GM08714 (cell line): Measurements from ENCODE around the gene HOTAIR.

ENCODE experiments used
- H3K4me3 ChIP-seq: fragments of 200-500 bp; sonication (Bioruptor generic); 2 replicates; pipeline ENCODE4 v1.5.1; 2014; ENCODE audit warnings: mild to moderate bottlenecking, low read length, inconsistent platforms
- ZNF274 ChIP-seq: IDR thresholded peaks from 2 replicates; pipeline ENCODE4 v1.6.1; 2012; ENCODE audit warnings: mild to moderate bottlenecking, low read depth, low read length

HOTAIR gene

GRCh38 chr12:53980802-53981496, 6.2 kb upstream of the HOTAIR start:
- TF ChIP-seq ZNF274 = no peak
- H3K4me3 ChIP-seq = no peak overlapping the region

- TF ChIP-seq ZNF274 = no peak
- no peak overlapping the region for H3K4me3 ChIP-seq
Measured at GRCh38 chr12:53980104-53980801, 5.5 kb upstream of the HOTAIR start.

DNA sequence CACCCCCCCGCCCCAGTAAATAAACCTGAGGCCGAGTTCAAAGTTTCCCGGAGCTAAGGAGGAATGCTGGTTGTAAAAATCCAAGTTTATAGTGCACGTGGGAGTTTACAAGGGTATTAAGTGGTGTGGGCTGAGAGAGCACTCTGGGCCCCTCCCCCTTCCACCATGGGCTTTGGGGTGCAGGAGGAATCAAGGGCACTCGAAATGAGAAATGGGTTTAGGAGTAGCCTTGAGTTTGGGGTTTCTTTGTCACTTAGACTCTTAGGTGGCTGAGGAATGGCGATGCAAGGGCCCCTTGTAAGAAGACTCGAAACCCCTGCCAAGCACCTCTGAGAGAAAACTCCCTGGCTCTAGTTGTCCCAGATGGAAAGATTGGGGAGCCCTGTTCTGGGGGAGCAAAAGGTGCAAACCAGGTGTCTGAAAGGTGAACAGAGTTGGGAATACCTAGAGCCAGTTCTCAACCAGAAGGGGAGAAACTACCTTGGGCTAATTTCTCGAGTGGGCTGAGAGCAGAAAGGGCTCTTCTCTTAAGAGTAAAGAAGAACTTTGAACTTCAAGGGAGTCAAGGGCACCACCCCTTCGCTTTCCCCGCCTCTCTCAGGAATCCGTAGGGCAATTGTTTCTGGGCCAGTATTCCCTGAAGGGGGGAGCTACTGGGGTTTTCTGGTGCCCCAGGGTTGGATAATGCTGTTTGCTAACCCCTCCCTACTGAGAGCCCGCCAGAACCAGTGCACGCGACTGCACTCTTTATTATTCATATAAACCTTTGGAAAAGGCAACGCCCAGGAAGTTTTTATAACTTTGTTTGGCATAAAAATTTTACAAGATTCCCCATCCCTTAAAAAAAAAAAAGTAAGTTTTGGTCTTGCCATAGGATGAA, 4.0 kb upstream of the HOTAIR start:
- no peak overlapping the region for H3K4me3 ChIP-seq
- no peak for TF ChIP-seq ZNF274

GRCh38 chr12:53977596-53978445, 3.1 kb upstream of the HOTAIR start:
- H3K4me3 ChIP-seq = no peak overlapping the region
- no peak for TF ChIP-seq ZNF274

- TF ChIP-seq ZNF274 = no peak
- H3K4me3 ChIP-seq = no peak overlapping the region
Measured at GRCh38 chr12:53976823-53977595, 2.3 kb upstream of the HOTAIR start.

- TF ChIP-seq ZNF274 = no peak
- no peak overlapping the region for H3K4me3 ChIP-seq
Measured at GRCh38 chr12:53976172-53976822, 1.5 kb upstream of the HOTAIR start.

DNA sequence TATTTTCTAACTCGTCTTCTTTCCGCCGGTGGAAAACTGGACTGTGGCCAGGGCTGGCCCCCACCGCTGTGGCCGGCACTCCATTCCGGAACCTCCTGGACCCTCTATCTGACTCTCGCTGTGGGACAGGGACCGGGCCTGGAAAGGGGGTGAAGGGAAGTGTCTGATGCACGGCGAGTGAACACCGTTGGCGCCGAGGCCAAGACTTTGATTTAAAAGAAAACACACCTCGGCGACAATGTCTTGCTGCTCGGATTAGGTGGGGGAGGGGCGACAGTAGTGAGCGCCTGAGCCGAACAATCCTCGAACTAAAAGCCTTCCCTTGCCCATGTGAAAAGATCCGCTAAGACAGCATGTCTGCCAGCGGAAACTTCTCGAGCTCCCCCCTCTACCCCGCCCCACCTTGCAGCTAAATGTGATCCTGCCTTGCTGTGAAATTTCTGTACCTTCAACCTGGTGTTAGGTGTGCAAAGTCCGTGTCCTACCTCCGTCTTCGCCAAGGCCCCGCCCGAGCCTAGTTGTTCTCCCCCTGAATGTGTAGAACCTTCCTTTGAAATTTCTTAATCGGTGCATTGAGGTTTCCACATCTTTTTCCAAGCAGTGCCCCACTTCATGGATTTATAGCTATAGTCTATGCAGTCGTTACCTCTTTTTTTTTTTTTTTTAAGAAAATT, 862 bp upstream of the HOTAIR start:
- H3K4me3 ChIP-seq = peak overlapping the region; percentile 47; the same call in 1 of the 2 replicates
- no peak for TF ChIP-seq ZNF274

DNA sequence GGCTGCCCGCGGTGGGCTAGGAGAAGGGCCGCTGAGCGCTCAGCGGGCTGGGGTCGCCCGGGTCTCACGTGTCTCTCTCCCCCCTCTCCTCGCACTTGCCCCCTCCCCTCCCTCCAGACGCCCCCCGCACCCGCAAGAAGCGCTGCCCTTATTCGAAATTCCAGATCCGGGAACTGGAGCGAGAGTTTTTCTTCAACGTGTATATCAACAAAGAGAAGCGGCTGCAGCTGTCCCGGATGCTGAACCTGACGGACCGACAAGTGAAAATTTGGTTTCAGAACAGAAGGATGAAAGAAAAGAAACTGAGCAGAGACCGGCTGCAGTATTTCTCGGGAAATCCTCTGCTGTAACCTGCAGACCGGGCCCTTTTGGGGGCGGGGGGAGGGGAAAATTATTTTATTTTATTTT, 314 bp upstream of the HOTAIR start:
- peak overlapping the region; percentile 47; the same call in 1 of the 2 replicates for H3K4me3 ChIP-seq
- TF ChIP-seq ZNF274 = no peak

GRCh38 chr12:53973236-53974042, 1.3 kb downstream of the HOTAIR start:
- no peak overlapping the region for H3K4me3 ChIP-seq
- TF ChIP-seq ZNF274 = no peak

GRCh38 chr12:53972722-53973235, 2.0 kb downstream of the HOTAIR start, which contains the start of gene HOXC11:
TSS of gene HOXC11 (plus strand) at chr12:53973126. CDS start at chr12:53973242, 116 bp downstream.
- H3K4me3 ChIP-seq = no peak within 1 kb of the TSS
- no peak for TF ChIP-seq ZNF274

- no peak for TF ChIP-seq ZNF274
- no peak overlapping the region for H3K4me3 ChIP-seq
Measured at GRCh38 chr12:53972152-53972702, 2.5 kb downstream of the HOTAIR start.
